ENCODE data around the gene CAMK2A. TPM values are rescaled to one million over a fixed set of nuclear protein-coding genes. Genes with fewer than 3 reads are reported as not detected.

The CAMK2A gene
- total RNA-seq, 2 donors from 2014 or later, result 0.50 to 1.0 TPM

DNA sequence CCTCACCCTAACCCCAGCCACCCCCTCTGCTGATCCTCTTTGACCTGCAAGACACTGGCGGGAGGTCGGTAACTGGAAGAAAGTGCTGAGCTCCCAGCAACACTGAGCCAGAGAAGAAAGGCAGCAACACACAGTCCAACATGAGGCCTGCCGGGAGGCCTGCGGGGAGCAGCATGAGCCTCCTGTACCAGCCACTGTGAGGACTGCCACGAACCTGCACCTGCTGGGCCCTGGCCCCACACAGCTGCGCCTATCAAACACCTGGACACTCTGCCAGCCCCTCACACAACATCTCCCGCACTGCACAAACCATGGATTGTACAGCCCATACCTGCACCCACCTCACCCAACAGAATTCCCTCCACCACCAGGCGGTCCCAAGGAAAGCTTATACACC, 18.3 kb downstream of the CAMK2A start:
- WGBS, result 96% methylated on average over 8 of the region's 8 CpGs
- no peaks in the 10 kb centered on the region for H3K9me3 ChIP-seq
- no peaks in the 10 kb centered on the region for H3K36me3 ChIP-seq
- no peak overlapping the region for H3K4me3 ChIP-seq
- H3K4me1 ChIP-seq (replicated peaks), result no peaks in the 10 kb centered on the region
- intact Hi-C loops (cut with DNase I), result no loop called here
- no peaks in the 10 kb centered on the region for H3K27me3 ChIP-seq (replicated peaks; ENCODE audit: insufficient read depth)
- TF ChIP-seq POLR2A (IDR thresholded peaks at IDR 0.05) (no peak), POLR2AphosphoS5 (IDR thresholded peaks at IDR 0.05) (no peak)
- TF ChIP-seq, protein P1, sequence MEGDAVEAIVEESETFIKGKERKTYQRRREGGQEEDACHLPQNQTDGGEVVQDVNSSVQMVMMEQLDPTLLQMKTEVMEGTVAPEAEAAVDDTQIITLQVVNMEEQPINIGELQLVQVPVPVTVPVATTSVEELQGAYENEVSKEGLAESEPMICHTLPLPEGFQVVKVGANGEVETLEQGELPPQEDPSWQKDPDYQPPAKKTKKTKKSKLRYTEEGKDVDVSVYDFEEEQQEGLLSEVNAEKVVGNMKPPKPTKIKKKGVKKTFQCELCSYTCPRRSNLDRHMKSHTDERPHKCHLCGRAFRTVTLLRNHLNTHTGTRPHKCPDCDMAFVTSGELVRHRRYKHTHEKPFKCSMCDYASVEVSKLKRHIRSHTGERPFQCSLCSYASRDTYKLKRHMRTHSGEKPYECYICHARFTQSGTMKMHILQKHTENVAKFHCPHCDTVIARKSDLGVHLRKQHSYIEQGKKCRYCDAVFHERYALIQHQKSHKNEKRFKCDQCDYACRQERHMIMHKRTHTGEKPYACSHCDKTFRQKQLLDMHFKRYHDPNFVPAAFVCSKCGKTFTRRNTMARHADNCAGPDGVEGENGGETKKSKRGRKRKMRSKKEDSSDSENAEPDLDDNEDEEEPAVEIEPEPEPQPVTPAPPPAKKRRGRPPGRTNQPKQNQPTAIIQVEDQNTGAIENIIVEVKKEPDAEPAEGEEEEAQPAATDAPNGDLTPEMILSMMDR (IDR thresholded peaks at IDR 0.05), result no peak
- no peak overlapping the region for H3K27ac ChIP-seq
- no peak for DNase-seq (ENCODE audit: low spot score)

GRCh38 chr5:150270541-150271295, 18.9 kb downstream of the CAMK2A start:
- H3K27ac ChIP-seq, result no peak overlapping the region
- intact Hi-C loops (cut with DNase I), result no loop called here
- H3K4me1 ChIP-seq (replicated peaks), result no peaks in the 10 kb centered on the region
- no peaks in the 10 kb centered on the region for H3K9me3 ChIP-seq
- no peak for TF ChIP-seq POLR2AphosphoS5 (IDR thresholded peaks at IDR 0.05)
- TF ChIP-seq, protein P1 (IDR thresholded peaks at IDR 0.05), result no peak
- TF ChIP-seq POLR2A (IDR thresholded peaks at IDR 0.05), result no peak
- H3K27me3 ChIP-seq (replicated peaks; ENCODE audit: insufficient read depth), result no peaks in the 10 kb centered on the region
- H3K36me3 ChIP-seq, result no peaks in the 10 kb centered on the region
- WGBS, result 44% methylated on average over 8 of the region's 12 CpGs
- no peak for DNase-seq (ENCODE audit: low spot score)
- no peak overlapping the region for H3K4me3 ChIP-seq

DNA sequence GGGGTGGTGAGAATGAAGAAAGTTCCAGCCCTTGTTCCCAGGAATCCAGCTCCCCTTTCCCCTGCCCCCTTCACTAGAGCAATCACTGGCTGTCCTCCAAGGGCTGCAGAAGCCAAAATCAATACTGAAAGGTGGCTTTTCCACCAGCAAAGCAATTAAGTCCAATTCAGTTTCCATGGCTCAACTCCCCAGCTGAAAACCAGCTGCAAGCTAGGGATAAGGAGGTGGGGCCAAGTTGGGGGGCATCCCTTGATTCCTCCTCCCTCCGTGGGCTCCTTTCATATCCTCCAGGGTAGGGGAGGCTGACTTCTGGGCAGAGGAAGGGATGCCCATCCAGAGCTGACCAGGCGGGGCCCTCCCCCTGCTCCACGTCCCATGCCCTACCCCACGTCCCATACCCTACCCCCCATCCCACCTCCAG, 22.7 kb downstream of the CAMK2A start:
- Histone ChIP-seq H3K4me1 (replicated peaks) (no peaks in the 10 kb centered on the region), H3K4me3 (no peak overlapping the region), H3K9me3 (no peaks in the 10 kb centered on the region), H3K27ac (no peak overlapping the region), H3K27me3 (replicated peaks; ENCODE audit: insufficient read depth) (no peaks in the 10 kb centered on the region), H3K36me3 (no peaks in the 10 kb centered on the region)
- 71% methylated on average over 4 of the region's 4 CpGs for WGBS
- intact Hi-C loops (cut with DNase I), result no loop called here
- DNase-seq (ENCODE audit: low spot score), result no peak
- TF ChIP-seq POLR2AphosphoS5 (IDR thresholded peaks at IDR 0.05), result no peak
- no peak for TF ChIP-seq POLR2A (IDR thresholded peaks at IDR 0.05)
- TF ChIP-seq, protein P1 (IDR thresholded peaks at IDR 0.05), result no peak

- intact Hi-C loops (cut with DNase I), result no loop called here
- Histone ChIP-seq H3K4me3 (no peak overlapping the region), H3K4me1 (replicated peaks) (no peaks in the 10 kb centered on the region), H3K9me3 (no peaks in the 10 kb centered on the region), H3K27ac (no peak overlapping the region), H3K36me3 (no peaks in the 10 kb centered on the region), H3K27me3 (replicated peaks; ENCODE audit: insufficient read depth) (no peaks in the 10 kb centered on the region)
- WGBS, result 76% methylated on average over 6 of the region's 6 CpGs
- TF ChIP-seq POLR2AphosphoS5 (IDR thresholded peaks at IDR 0.05), result no peak
- no peak for TF ChIP-seq POLR2A (IDR thresholded peaks at IDR 0.05)
- TF ChIP-seq, protein P1 (IDR thresholded peaks at IDR 0.05), result no peak
- DNase-seq (ENCODE audit: low spot score), result no peak
These were observed 23.6 kb downstream of the CAMK2A start for GRCh38 chr5:150265870-150266383.
